Psoas muscle (tissue), 8 donors: Measurements from ENCODE around the gene ERMARD. TPM values are rescaled to one million over a fixed set of nuclear protein-coding genes. Genes with fewer than 3 reads are reported as not detected.

Source experiments
- ATAC-seq, 4 donors: fragments of 200-7000 bp; cut with Tn5 transposase; one replicate each; pipeline ENCODE4 v1.9.1; 2020; ENCODE audit warnings: moderate library complexity in 3 of 4, mild to moderate bottlenecking in 2 of 4
- DNase-seq, 2 donors: peaks; one replicate each; pipeline ENCODE4 v3.0.0-alpha.2; 2020
- H3K27ac ChIP-seq: fragments of 200-600 bp; one replicate; pipeline ENCODE4 v1.8.0; 2022
- H3K27me3 ChIP-seq, 3 donors: fragments of 200-600 bp in 1 of 3; one replicate each; pipeline versions ENCODE4 v1.6.1 to v1.8.0; 2013 to 2022; ENCODE audit warnings: low read length in 2 of 3, mild to moderate bottlenecking in 2 of 3, moderate library complexity in 1 of 3; ENCODE audit not compliant: insufficient read depth in 3 of 3
- H3K36me3 ChIP-seq, 2 donors: fragments of 200-600 bp in 1 of 2; one replicate each; pipeline versions ENCODE4 v1.6.1 to v1.8.0; 2013 to 2022; ENCODE audit warnings: low read depth in 1 of 2, mild to moderate bottlenecking in 1 of 2, moderate library complexity in 1 of 2; ENCODE audit not compliant: insufficient read depth in 1 of 2
- H3K4me1 ChIP-seq: fragments of 200-600 bp; one replicate; pipeline ENCODE4 v1.8.0; 2022
- H3K4me3 ChIP-seq: fragments of 200-600 bp; one replicate; pipeline ENCODE4 v1.8.0; 2022; ENCODE audit warnings: mild to moderate bottlenecking
- H3K9me3 ChIP-seq: fragments of 200-600 bp; one replicate; pipeline ENCODE4 v1.8.0; 2022
- WGBS, 3 donors: extraction: QIAGEN DNeasy Blood & Tissue Kit; methylation state at CpG; one replicate each; pipeline versions ENCODE4 v1.1.6 to v1.1.7; 2013; 5-methylcytosine and 5-hydroxymethylcytosine counted together
- intact Hi-C, 2 donors: fragments of 100-400 bp; cut with DNase I; formaldehyde crosslinking; loops; one replicate each; pipeline versions ENCODE4 v1.11.0 to v1.14.2; 2022
- polyA plus RNA-seq, 3 donors: library from polyadenylated mRNA; stranded (reverse); fragments of 200-250 nt; gene quantifications; one replicate each; pipeline ENCODE4 v1.2.3, GENCODE V29; 2013
- total RNA-seq, 4 donors: library from RNA; stranded (reverse); fragmentation: NEBNext Ultra II Directional in 2 of 4; extraction: Animal tissue kit (Norgen Biotek cat#: 25700) in 2 of 4; gene quantifications; one replicate each; pipeline versions ENCODE4 v1.2.1 to v1.2.4, GENCODE V29; 2021 to 2023
- TF ChIP-seq, protein P1 (sequence below): fragments of 200-600 bp; IDR thresholded peaks from one replicate; pipeline ENCODE4 v1.8.0; 2022; ENCODE audit warnings: antibody characterized with exemption
- donor health status: healthy with polysubstance abuse.
- donor health status: DM: no; HTN: no; CAD: no; lungs with moderate emphysema.
- donor health status: Bipolar disorder and iron deficiency.
- donor health status: healthy.
- donor health status: DM: yes; HTN: yes; CAD: no.
- donor health status: DM: no; HTN: no; CAD: no.
- donor health status: DM: no; HTN: no; CAD: no.
- donor health status: DM: yes; HTN: yes; CAD: no.

ERMARD gene
- total and polyA plus RNA-seq, 7 donors: 7.9 to 13.3 (median 11.4) TPM

DNA sequence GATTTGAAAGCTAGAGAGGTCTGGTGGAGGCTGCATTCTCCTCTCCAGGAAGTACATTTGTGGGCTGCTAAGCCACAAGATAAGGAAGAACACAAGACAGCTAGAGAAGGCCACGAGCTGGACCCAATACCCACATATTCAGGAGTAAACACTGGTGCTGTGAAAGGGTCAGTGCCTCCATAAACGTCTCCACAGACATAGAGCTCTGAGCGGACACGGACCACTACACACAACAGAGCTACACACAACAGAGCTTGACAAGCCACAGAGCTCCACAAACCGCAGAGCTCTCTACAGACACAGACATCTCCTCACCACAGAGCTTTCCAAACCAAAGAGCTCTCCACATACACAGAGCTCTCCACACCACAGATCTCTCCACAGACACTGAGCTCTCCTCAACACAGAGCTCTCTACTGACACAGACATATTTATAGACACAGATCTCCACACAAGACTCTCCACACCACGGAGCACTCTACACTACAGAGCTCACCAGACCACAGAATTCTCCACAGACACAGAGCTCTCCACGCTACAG lies 51.9 kb downstream of the ERMARD start:
- H3K4me1 ChIP-seq: no peaks in the 10 kb centered on the region
- WGBS, 3 donors: 70 to 74% (median 71%) methylated on average over 7 of the region's 7 CpGs
- no peaks in the 10 kb centered on the region for H3K9me3 ChIP-seq
- H3K27ac ChIP-seq: no peak overlapping the region
- H3K36me3 ChIP-seq: no peaks in the 10 kb centered on the region
- DNase-seq (no peak), ATAC-seq (no peak)
- H3K27me3 ChIP-seq: peaks cover 0 to 32% (median 0%) of the 10 kb centered on the region in 3 donors
- TF ChIP-seq, protein P1, sequence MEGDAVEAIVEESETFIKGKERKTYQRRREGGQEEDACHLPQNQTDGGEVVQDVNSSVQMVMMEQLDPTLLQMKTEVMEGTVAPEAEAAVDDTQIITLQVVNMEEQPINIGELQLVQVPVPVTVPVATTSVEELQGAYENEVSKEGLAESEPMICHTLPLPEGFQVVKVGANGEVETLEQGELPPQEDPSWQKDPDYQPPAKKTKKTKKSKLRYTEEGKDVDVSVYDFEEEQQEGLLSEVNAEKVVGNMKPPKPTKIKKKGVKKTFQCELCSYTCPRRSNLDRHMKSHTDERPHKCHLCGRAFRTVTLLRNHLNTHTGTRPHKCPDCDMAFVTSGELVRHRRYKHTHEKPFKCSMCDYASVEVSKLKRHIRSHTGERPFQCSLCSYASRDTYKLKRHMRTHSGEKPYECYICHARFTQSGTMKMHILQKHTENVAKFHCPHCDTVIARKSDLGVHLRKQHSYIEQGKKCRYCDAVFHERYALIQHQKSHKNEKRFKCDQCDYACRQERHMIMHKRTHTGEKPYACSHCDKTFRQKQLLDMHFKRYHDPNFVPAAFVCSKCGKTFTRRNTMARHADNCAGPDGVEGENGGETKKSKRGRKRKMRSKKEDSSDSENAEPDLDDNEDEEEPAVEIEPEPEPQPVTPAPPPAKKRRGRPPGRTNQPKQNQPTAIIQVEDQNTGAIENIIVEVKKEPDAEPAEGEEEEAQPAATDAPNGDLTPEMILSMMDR: no peak
- H3K4me3 ChIP-seq: no peak overlapping the region
- intact Hi-C loops: no loop called here

DNA sequence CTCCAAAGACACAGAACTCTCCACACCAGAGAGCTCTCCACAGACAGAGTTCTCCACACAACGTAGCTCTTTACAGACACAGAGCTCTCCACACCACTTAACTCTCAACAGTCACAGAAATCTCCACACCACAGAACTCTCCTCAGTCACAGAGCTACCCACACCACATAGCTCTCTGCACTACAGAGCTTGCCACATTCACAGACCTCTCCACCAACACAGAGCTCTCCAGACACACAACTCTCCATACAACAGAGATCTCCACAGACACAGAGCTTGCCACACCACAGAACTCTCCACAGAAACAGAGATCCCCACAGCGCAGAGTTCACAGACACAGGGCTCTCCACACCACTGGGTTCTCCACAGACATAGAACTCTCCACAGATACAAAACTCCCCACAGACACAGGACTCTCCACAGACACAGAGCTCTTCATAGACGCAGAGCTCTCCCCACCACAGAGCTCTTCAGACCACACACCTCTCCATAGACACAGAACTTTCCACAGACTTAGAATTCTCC lies 52.5 kb downstream of the ERMARD start:
- ATAC-seq (no peak), DNase-seq (no peak)
- no peaks in the 10 kb centered on the region for H3K9me3 ChIP-seq
- H3K27me3 ChIP-seq: peaks cover 0 to 32% (median 0%) of the 10 kb centered on the region in 3 donors
- intact Hi-C loops: no loop called here
- WGBS, 3 donors: 64 to 70% (median 67%) methylated on average over 3 of the region's 3 CpGs
- no peaks in the 10 kb centered on the region for H3K4me1 ChIP-seq
- H3K27ac ChIP-seq: no peak overlapping the region
- no peak overlapping the region for H3K4me3 ChIP-seq
- TF ChIP-seq, protein P1: no peak
- no peaks in the 10 kb centered on the region for H3K36me3 ChIP-seq

GRCh38 chr6:169804427-169804826 lies 53.0 kb downstream of the ERMARD start:
- TF ChIP-seq, protein P1: no peak
- Histone ChIP-seq H3K36me3 (no peaks in the 10 kb centered on the region), H3K4me3 (no peak overlapping the region), H3K27ac (no peak overlapping the region), H3K9me3 (no peaks in the 10 kb centered on the region), H3K27me3 (peaks cover 0 to 32% (median 0%) of the 10 kb centered on the region in 3 donors), H3K4me1 (no peaks in the 10 kb centered on the region)
- DNase-seq (no peak), ATAC-seq (no peak)
- intact Hi-C loops: no loop called here

DNA sequence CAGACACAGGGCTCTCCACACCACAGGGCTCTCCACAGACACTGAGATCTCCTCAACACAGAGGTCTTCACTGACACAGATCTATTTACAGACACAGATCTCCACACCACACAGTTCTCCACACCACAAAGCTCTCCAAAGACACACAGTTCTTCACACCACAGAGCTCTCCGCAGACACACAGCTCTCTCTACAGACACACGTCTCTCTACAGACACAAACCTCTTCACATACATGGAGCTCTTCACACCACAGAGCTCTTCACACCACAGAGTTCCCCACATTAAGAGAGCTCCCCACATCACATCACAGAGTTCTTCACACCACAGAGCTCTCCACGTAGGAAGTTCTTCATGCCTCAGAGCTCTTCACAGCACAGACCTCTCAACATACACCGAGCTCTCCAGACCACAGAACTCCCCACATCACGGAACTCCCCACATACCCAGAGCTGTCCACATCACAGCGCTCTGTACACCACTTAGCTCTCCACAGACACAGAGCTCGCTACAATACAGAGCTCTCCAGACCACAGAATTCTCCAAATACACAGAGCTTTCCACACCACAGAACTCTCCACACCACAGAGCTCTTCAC lies 53.9 kb downstream of the ERMARD start:
- Histone ChIP-seq H3K27ac (no peak overlapping the region), H3K36me3 (no peaks in the 10 kb centered on the region), H3K4me1 (no peaks in the 10 kb centered on the region), H3K4me3 (no peak overlapping the region), H3K27me3 (peaks cover 0 to 32% (median 0%) of the 10 kb centered on the region in 3 donors), H3K9me3 (no peaks in the 10 kb centered on the region)
- intact Hi-C loops: no loop called here
- TF ChIP-seq, protein P1: no peak
- DNase-seq (no peak), ATAC-seq (no peak)
- WGBS, 3 donors: 57 to 78% (median 63%) methylated on average over 7 of the region's 7 CpGs
